Mammary epithelial cell (primary cell): ENCODE measurements around the gene TMOD1.

Experiments used
- EZH2 ChIP-seq: IDR thresholded peaks from 2 replicates; pipeline ENCODE4 v1.6.1; 2012; ENCODE audit warnings: low read length, inconsistent platforms, borderline replicate concordance
- TF ChIP-seq, protein P1 (sequence below), 2 donors: IDR thresholded peaks in 1 of 2; conservative IDR thresholded peaks in 1 of 2; 2 replicates each; pipeline ENCODE4 v1.5.1; 2011 to 2012; ENCODE audit warnings: inconsistent platforms in 2 of 2, low read length in 2 of 2, mild to moderate bottlenecking in 2 of 2, control low read depth in 1 of 2, low read depth in 1 of 2; ENCODE audit not compliant: insufficient read depth in 1 of 2; ENCODE audit errors: extremely low read depth in 1 of 2

- TF ChIP-seq, protein P1, sequence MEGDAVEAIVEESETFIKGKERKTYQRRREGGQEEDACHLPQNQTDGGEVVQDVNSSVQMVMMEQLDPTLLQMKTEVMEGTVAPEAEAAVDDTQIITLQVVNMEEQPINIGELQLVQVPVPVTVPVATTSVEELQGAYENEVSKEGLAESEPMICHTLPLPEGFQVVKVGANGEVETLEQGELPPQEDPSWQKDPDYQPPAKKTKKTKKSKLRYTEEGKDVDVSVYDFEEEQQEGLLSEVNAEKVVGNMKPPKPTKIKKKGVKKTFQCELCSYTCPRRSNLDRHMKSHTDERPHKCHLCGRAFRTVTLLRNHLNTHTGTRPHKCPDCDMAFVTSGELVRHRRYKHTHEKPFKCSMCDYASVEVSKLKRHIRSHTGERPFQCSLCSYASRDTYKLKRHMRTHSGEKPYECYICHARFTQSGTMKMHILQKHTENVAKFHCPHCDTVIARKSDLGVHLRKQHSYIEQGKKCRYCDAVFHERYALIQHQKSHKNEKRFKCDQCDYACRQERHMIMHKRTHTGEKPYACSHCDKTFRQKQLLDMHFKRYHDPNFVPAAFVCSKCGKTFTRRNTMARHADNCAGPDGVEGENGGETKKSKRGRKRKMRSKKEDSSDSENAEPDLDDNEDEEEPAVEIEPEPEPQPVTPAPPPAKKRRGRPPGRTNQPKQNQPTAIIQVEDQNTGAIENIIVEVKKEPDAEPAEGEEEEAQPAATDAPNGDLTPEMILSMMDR (conservative IDR thresholded peaks at IDR 0.05 in 1 of 2, IDR thresholded peaks at IDR 0.05 in 1 of 2; ENCODE audit: extremely low read depth in 1 of 2, insufficient read depth in 1 of 2, low read depth in 1 of 2, low read length in 2 of 2) = no peak
- TF ChIP-seq EZH2 = no peak
These were observed 18.0 kb downstream of the TMOD1 start for GRCh38 chr9:97519441-97519970.
